ENCODE results near the gene LCE2A. TPM values are rescaled to one million over a fixed set of nuclear protein-coding genes. Genes with fewer than 3 reads are reported as not detected.
"Not testable (repeated sequence)": the region's sequence is repeated elsewhere in the genome, so short reads cannot be mapped to it uniquely, and the experiment has no call there.

Gene LCE2A
- 0.47 and 3.0 TPM in 2 replicates for total RNA-seq (2014; rRNA removed; shearing (Covaris generic))
- polyA plus RNA-seq (2015; cell fraction: cytosol; rRNA removed): 0.69 TPM in 1 of 2 replicates, not detected in the other
- polyA plus RNA-seq (2015; cell fraction: nucleus; rRNA removed): 0.32 TPM in 1 of 2 replicates, not detected in the other

GRCh38 chr1:152697701-152698600 is at the start of gene LCE2A:
LCE2A (plus strand) TSS chr1:152698345; CDS start chr1:152698902, 557 bp downstream.
- peak; percentile 72 for DNase-seq (ENCODE audit: low read depth)

GRCh38 chr1:152654110-152654509 is 44.0 kb upstream of the LCE2A start:
- DNase-seq (ENCODE audit: low read depth): peak; percentile 75

GRCh38 chr1:152656459-152656858 is 41.7 kb upstream of the LCE2A start:
- DNase-seq (ENCODE audit: low read depth): no peak

GRCh38 chr1:152657677-152658076 is 40.5 kb upstream of the LCE2A start:
- no peak for DNase-seq (ENCODE audit: low read depth)

- DNase-seq (ENCODE audit: low read depth): no peak
Observed at GRCh38 chr1:152658649-152659048, 39.5 kb upstream of the LCE2A start.

- no peak for DNase-seq (ENCODE audit: low read depth)
Observed at GRCh38 chr1:152663098-152663497, 35.0 kb upstream of the LCE2A start, which contains the start of gene LCE2D. LCE2D (plus strand) TSS chr1:152663380; CDS start chr1:152664106, 726 bp downstream.

GRCh38 chr1:152666171-152666570 is 32.0 kb upstream of the LCE2A start:
- not testable (repeated sequence) for DNase-seq (ENCODE audit: low read depth)

GRCh38 chr1:152667648-152668047 is 30.5 kb upstream of the LCE2A start:
- no peak for DNase-seq (ENCODE audit: low read depth)

- peak; percentile 9 for DNase-seq (ENCODE audit: low read depth)
Observed at GRCh38 chr1:152673016-152673415, 25.1 kb upstream of the LCE2A start.

- DNase-seq (ENCODE audit: low read depth): not testable (repeated sequence)
Observed at GRCh38 chr1:152674983-152675382, 23.2 kb upstream of the LCE2A start, which contains the start of gene LCE2C. LCE2C (plus strand) TSS chr1:152675279; CDS start chr1:152676016, 737 bp downstream.

GRCh38 chr1:152679459-152679858 is 18.7 kb upstream of the LCE2A start:
- DNase-seq (ENCODE audit: low read depth): no peak

- DNase-seq (ENCODE audit: low read depth): no peak
Observed at GRCh38 chr1:152681616-152682015, 16.5 kb upstream of the LCE2A start.

- DNase-seq (ENCODE audit: low read depth): no peak
Observed at GRCh38 chr1:152683846-152684245, 14.3 kb upstream of the LCE2A start.

- DNase-seq (ENCODE audit: low read depth): not testable (repeated sequence)
Observed at GRCh38 chr1:152685823-152686222, 12.3 kb upstream of the LCE2A start, which contains the start of gene LCE2B. LCE2B (plus strand) TSS chr1:152686123; CDS start chr1:152686844, 721 bp downstream.

GRCh38 chr1:152699746-152700145 is 1.6 kb downstream of the LCE2A start:
- no peak for DNase-seq (ENCODE audit: low read depth)

GRCh38 chr1:152707860-152708259 is 9.7 kb downstream of the LCE2A start, which contains the start of gene LCE4A:
LCE4A (plus strand) TSS chr1:152708160; CDS start chr1:152709076, 916 bp downstream.
- no peak for DNase-seq (ENCODE audit: low read depth)

GRCh38 chr1:152718238-152718637 is 20.1 kb downstream of the LCE2A start:
- DNase-seq (ENCODE audit: low read depth): no peak

- peak; percentile 29 for DNase-seq (ENCODE audit: low read depth)
Observed at GRCh38 chr1:152725261-152725660, 27.1 kb downstream of the LCE2A start.

- no peak for DNase-seq (ENCODE audit: low read depth)
Observed at GRCh38 chr1:152728986-152729385, 30.8 kb downstream of the LCE2A start.

GRCh38 chr1:152735648-152736047 is 37.5 kb downstream of the LCE2A start:
- DNase-seq (ENCODE audit: low read depth): peak; percentile 7

- no peak for DNase-seq (ENCODE audit: low read depth)
Observed at GRCh38 chr1:152737997-152738396, 39.9 kb downstream of the LCE2A start.

GRCh38 chr1:152739841-152740240 is 41.7 kb downstream of the LCE2A start:
- DNase-seq (ENCODE audit: low read depth): no peak
